SK-N-SH treated with all-trans-retinoic acid at 6 μM for 48 hours (cell line): ENCODE results near the gene NCAPD2.

Source experiments
- ARNTL ChIP-seq: fragments of 450-650 bp; formaldehyde crosslinking; IDR thresholded peaks from 2 replicates; pipeline ENCODE4 v1.5.0; 2020; ENCODE audit warnings: low read depth, mild to moderate bottlenecking, moderate library complexity, borderline replicate concordance
- BACH2 ChIP-seq: fragments of 250-450 bp; sonication (Bioruptor Pico); IDR thresholded peaks from 2 replicates; pipeline ENCODE4 v1.9.0; 2021; ENCODE audit warnings: mild to moderate bottlenecking, borderline replicate concordance
- OSR1 ChIP-seq: fragments of 250-450 bp; sonication (Bioruptor Pico); IDR thresholded peaks from 2 replicates; pipeline ENCODE4 v1.8.0; 2022; ENCODE audit warnings: moderate library complexity, mild to moderate bottlenecking, inconsistent platforms
- RARB ChIP-seq: fragments of 250-450 bp; sonication (Bioruptor Pico); IDR thresholded peaks from 2 replicates; pipeline ENCODE4 v1.8.0; 2021; ENCODE audit warnings: mild to moderate bottlenecking, moderate library complexity
- SNAI2 ChIP-seq: fragments of 250-450 bp; sonication (Bioruptor Pico); IDR thresholded peaks from 2 replicates; pipeline ENCODE4 v1.5.0; 2020; ENCODE audit warnings: mild to moderate bottlenecking, moderate library complexity
- ZFP3 ChIP-seq: fragments of 250-450 bp; sonication (Bioruptor Pico); IDR thresholded peaks from 2 replicates; pipeline ENCODE4 v1.5.0; 2020; ENCODE audit warnings: mild to moderate bottlenecking, moderate library complexity
- TF ChIP-seq, protein P1 (sequence below): fragments of 250-450 bp; sonication (Bioruptor Pico); IDR thresholded peaks from 2 replicates; pipeline ENCODE4 v1.8.0; 2020; ENCODE audit warnings: mild to moderate bottlenecking, moderate library complexity, borderline replicate concordance
- TF ChIP-seq, protein P2 (sequence below): fragments of 250-450 bp; sonication (Bioruptor Pico); IDR thresholded peaks from 2 replicates; pipeline ENCODE4 v1.8.0; 2021; ENCODE audit warnings: low read depth, mild to moderate bottlenecking, moderate library complexity, borderline replicate concordance
- TF ChIP-seq, protein P3 (sequence below): fragments of 250-450 bp; sonication (Bioruptor Pico); IDR thresholded peaks from 2 replicates; pipeline ENCODE4 v1.5.1; 2020; ENCODE audit warnings: low read depth, mild to moderate bottlenecking, moderate library complexity

DNA sequence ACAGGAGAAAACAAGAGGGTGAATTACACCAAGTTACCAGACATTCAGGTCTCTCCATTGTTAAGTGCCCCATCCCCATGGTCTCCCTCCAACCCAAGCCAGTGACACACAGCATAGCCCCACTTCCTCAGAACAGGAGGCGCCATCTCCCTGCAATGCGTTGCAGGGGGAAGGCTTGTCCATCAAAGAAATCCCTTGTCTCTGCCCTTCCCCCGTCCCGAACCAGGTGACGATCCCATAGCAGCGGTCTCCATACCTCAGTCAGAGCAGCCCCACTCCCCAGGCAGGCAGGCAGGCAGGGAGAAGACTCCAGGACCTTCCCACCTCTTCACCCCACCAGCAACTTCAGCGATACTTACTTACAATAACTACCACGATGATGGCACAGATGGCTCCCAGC lies 29.4 kb upstream of the NCAPD2 start:
- no peak for TF ChIP-seq BACH2 (CRISPR knock-in tag)
- TF ChIP-seq SNAI2 (CRISPR knock-in tag), result no peak
- TF ChIP-seq, protein P1, sequence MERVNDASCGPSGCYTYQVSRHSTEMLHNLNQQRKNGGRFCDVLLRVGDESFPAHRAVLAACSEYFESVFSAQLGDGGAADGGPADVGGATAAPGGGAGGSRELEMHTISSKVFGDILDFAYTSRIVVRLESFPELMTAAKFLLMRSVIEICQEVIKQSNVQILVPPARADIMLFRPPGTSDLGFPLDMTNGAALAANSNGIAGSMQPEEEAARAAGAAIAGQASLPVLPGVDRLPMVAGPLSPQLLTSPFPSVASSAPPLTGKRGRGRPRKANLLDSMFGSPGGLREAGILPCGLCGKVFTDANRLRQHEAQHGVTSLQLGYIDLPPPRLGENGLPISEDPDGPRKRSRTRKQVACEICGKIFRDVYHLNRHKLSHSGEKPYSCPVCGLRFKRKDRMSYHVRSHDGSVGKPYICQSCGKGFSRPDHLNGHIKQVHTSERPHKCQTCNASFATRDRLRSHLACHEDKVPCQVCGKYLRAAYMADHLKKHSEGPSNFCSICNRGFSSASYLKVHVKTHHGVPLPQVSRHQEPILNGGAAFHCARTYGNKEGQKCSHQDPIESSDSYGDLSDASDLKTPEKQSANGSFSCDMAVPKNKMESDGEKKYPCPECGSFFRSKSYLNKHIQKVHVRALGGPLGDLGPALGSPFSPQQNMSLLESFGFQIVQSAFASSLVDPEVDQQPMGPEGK (CRISPR knock-in tag), result no peak
- no peak for TF ChIP-seq ZFP3 (CRISPR knock-in tag)
- TF ChIP-seq ARNTL, result no peak
- TF ChIP-seq RARB, result no peak
- TF ChIP-seq, protein P2, sequence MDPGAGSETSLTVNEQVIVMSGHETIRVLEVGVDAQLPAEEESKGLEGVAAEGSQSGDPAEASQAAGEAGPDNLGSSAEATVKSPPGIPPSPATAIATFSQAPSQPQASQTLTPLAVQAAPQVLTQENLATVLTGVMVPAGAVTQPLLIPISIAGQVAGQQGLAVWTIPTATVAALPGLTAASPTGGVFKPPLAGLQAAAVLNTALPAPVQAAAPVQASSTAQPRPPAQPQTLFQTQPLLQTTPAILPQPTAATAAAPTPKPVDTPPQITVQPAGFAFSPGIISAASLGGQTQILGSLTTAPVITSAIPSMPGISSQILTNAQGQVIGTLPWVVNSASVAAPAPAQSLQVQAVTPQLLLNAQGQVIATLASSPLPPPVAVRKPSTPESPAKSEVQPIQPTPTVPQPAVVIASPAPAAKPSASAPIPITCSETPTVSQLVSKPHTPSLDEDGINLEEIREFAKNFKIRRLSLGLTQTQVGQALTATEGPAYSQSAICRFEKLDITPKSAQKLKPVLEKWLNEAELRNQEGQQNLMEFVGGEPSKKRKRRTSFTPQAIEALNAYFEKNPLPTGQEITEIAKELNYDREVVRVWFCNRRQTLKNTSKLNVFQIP (CRISPR knock-in tag), result no peak
- TF ChIP-seq, protein P3, sequence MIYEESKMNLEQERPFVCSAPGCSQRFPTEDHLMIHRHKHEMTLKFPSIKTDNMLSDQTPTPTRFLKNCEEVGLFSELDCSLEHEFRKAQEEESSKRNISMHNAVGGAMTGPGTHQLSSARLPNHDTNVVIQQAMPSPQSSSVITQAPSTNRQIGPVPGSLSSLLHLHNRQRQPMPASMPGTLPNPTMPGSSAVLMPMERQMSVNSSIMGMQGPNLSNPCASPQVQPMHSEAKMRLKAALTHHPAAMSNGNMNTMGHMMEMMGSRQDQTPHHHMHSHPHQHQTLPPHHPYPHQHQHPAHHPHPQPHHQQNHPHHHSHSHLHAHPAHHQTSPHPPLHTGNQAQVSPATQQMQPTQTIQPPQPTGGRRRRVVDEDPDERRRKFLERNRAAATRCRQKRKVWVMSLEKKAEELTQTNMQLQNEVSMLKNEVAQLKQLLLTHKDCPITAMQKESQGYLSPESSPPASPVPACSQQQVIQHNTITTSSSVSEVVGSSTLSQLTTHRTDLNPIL (CRISPR knock-in tag), result no peak
- no peak for TF ChIP-seq OSR1 (CRISPR knock-in tag)
